GM12864 (cell line): ENCODE measurements around the gene TMOD3.

ENCODE experiments used
- DNase-seq: peaks from one replicate; pipeline ENCODE4 v3.0.0-alpha.2; 2011; ENCODE audit warnings: low read depth
- H3K4me3 ChIP-seq: 2 replicates; pipeline ENCODE4 v1.5.1; 2011; ENCODE audit warnings: mild to moderate bottlenecking, low read depth, low read length, control low read depth
- TF ChIP-seq, protein P1 (sequence below): IDR thresholded peaks from 2 replicates; pipeline ENCODE4 v1.5.1; 2011; ENCODE audit warnings: low read depth, mild to moderate bottlenecking, moderate library complexity, low read length, control low read depth, inconsistent platforms; ENCODE audit errors: missing control alignments

TMOD3 gene

GRCh38 chr15:51904421-51904820 is 75.0 kb downstream of the TMOD3 start:
- no peak overlapping the region for H3K4me3 ChIP-seq
- TF ChIP-seq, protein P1, sequence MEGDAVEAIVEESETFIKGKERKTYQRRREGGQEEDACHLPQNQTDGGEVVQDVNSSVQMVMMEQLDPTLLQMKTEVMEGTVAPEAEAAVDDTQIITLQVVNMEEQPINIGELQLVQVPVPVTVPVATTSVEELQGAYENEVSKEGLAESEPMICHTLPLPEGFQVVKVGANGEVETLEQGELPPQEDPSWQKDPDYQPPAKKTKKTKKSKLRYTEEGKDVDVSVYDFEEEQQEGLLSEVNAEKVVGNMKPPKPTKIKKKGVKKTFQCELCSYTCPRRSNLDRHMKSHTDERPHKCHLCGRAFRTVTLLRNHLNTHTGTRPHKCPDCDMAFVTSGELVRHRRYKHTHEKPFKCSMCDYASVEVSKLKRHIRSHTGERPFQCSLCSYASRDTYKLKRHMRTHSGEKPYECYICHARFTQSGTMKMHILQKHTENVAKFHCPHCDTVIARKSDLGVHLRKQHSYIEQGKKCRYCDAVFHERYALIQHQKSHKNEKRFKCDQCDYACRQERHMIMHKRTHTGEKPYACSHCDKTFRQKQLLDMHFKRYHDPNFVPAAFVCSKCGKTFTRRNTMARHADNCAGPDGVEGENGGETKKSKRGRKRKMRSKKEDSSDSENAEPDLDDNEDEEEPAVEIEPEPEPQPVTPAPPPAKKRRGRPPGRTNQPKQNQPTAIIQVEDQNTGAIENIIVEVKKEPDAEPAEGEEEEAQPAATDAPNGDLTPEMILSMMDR: no peak
- no peak for DNase-seq

DNA sequence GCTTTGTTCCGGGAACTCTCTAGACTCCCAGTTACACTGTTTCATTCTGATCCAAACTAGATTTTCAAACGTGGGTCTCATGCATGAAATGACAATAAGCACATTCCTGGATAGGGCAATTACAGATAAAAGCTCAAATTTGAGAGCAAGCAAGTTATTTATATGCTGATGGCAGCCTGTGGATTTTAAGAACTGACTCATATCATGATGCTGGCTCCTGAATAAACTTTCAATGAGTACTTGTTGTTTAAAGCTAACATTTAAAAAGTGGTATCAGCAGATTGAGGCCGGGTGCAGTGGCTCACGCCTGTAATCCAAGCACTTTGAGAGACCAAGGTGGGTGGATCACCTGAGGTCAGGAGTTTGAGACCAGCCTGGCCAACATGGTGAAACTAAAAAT is 75.5 kb downstream of the TMOD3 start:
- TF ChIP-seq, protein P1: no peak
- no peak for DNase-seq
- no peak overlapping the region for H3K4me3 ChIP-seq

GRCh38 chr15:51907136-51907862 is 77.8 kb downstream of the TMOD3 start:
- H3K4me3 ChIP-seq: no peak overlapping the region
- TF ChIP-seq, protein P1: no peak
- DNase-seq: no peak

GRCh38 chr15:51908316-51908715 is 78.9 kb downstream of the TMOD3 start:
- no peak for DNase-seq
- no peak overlapping the region for H3K4me3 ChIP-seq
- TF ChIP-seq, protein P1: no peak

GRCh38 chr15:51909584-51909983 is 80.1 kb downstream of the TMOD3 start:
- no peak overlapping the region for H3K4me3 ChIP-seq
- TF ChIP-seq, protein P1: no peak
- DNase-seq: no peak

- no peak overlapping the region for H3K4me3 ChIP-seq
- no peak for DNase-seq
- TF ChIP-seq, protein P1: no peak
Measured at GRCh38 chr15:51912528-51912927, 83.1 kb downstream of the TMOD3 start.

GRCh38 chr15:51917493-51917892 is 88.0 kb downstream of the TMOD3 start:
- H3K4me3 ChIP-seq: no peak overlapping the region
- no peak for DNase-seq
- TF ChIP-seq, protein P1: peak; percentile 45
